Neural progenitor cell (in vitro differentiated cells): Measurements from ENCODE around the gene PAM.

Experiments used
- CTCF ChIP-seq: fragments of 200-600 bp; sonication (generic); IDR thresholded peaks from 2 replicates; pipeline ENCODE4 v1.5.1; 2017; ENCODE audit warnings: antibody characterized with exemption, mild to moderate bottlenecking
- EZH2 ChIP-seq: fragments of 200-600 bp; sonication (generic); IDR thresholded peaks from 2 replicates; pipeline ENCODE4 v1.6.1; 2017; ENCODE audit warnings: antibody characterized with exemption, mild to moderate bottlenecking, moderate library complexity
- EZH2phosphoT487 ChIP-seq: fragments of 200-600 bp; sonication (generic); IDR thresholded peaks from 2 replicates; pipeline ENCODE4 v1.6.1; 2017; ENCODE audit warnings: antibody characterized with exemption

DNA sequence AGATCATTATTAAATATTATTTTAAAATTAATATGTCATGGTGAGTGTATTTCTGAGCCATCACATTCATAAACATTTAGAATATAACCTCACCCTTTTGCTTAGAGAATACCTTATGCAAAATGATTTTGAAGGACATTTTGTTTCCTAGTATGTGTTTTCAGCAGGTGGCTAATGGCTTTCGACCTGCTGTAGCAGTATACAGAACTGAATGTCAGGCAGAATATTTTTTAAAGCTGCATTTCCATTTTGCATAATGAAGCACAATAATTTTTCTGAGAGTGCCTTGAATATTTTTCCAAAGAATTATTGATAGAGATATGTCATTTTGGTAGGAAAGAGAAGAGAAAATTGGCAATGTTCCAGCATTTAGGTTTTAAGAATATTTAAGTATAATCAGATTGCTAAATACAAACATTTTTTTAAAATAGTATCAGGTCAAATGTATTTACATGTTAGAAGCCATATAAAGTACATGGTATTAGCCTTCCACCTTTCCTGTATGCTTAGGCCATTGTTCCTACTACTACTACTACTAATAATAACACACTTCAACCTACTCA lies 42.3 kb downstream of the PAM start:
- no peak for TF ChIP-seq CTCF
- TF ChIP-seq EZH2: no peak
- no peak for TF ChIP-seq EZH2phosphoT487
